EH (cell line): ENCODE results near the gene FAS.
A peak's percentile ranks its signal among the peaks of the same experiment; 100 is the strongest.
"Not testable (repeated sequence)": the region's sequence is repeated elsewhere in the genome, so short reads cannot be mapped to it uniquely, and the experiment has no call there.

Experiments
- DNase-seq: peaks from one replicate; pipeline ENCODE4 v3.0.0-alpha.2; 2015; ENCODE audit warnings: low read depth

FAS gene

DNA sequence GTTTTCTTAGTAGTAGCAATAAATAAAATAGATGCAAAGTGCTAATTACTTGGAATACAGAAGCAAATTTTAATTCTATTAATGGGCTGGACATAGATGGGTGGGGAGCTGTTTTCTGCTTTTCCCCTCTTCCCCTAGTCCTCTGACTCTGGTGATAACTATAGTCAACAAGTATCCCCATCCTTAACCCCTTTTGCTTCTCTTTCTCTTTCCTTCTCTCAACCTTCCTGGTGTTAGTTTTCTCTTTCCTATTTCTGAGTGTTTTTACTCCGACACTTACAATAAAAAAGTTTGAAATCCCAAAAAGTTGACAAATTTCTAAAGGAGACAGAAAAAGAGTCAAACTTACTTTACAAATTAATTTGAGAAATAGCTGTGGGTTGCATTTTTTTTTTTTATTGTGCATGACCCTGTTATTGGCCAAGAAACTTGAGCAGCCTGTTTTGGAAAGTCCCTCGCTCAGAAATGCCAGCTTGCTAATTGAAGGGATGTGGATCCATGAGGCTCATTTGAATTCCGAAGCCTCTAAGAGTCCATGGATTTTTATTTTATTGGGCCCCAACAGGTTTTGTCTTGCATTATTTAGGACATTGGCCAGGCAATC is 2.4 kb downstream of the FAS start:
- peak; percentile 53 for DNase-seq

- peak; percentile 74 for DNase-seq
These were observed 3.4 kb downstream of the FAS start for GRCh38 chr10:88994019-88994418.

DNA sequence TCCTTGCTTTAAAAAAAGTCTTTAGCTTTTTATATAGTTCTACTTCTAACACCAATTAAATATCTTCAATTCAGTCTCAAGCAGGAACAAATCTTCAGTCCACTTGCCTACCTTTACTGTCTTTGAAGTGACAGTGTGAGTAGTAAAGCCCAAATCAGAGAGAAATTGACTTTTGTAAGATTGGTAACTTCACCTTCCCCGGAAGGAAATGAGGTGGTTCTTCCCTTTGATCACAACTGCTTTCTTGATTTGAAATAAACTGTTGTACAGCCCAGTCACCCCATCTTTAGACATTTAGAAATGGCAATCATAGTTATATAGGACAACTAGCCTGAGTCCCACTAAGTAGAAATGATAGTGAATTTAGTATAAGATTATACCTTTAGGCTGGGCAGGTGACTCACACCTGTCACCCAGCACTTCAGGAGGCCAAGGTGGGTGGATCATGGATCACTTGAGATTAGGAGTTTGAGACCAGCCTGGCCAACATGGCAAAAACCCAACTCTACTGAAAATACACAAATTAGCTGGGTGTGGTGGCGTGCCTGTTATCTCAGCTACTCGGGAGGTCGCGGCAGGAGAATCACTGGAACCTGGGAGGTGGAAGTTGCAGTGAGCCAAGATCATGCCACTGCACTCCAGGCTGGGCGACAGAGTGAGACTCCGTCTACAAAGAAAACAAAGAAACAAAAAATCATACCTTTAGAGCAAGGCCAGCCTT is 4.7 kb downstream of the FAS start:
- DNase-seq, result no peak

GRCh38 chr10:88996927-88997326 is 6.3 kb downstream of the FAS start:
- DNase-seq, result no peak

GRCh38 chr10:88999625-89000024 is 9.0 kb downstream of the FAS start:
- peak; percentile 23 for DNase-seq

DNA sequence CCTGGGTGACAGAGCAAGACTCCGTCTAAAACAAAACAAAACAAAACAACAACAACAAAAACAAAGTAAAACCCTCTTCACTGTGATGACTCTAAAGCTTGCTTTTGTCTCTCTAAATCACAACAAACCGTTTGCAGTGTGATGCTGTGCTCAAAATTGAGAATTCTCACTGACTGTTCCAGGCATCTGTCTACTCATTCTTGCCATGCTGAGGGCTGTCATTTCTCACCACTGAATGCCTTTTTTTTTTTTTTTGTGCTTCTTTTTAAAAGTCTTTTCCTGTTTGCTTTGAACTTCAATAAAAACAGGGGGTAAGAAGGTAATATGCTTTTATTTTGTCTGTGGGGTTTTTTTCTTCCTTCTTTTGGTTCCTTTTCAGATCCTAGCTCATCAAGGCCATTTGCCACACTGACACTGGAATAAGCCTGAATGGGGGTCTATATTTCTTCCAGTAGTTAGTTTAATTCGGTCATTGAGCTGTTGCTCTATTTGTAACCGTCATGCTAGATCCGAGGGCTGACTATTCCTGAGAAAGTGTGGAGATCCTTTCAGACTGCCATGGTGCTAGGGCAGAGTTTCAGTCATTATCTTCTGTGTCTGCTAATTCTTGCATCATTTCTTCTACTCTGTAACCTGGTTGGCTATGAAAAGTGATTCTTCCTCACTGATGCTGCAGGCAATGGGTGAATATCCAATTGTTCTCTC is 10.6 kb downstream of the FAS start:
- no peak for DNase-seq

- DNase-seq, result peak; percentile 46
These were observed 11.1 kb downstream of the FAS start for GRCh38 chr10:89001729-89002072.

- DNase-seq, result no peak
These were observed 11.8 kb downstream of the FAS start for GRCh38 chr10:89002226-89002978.

DNA sequence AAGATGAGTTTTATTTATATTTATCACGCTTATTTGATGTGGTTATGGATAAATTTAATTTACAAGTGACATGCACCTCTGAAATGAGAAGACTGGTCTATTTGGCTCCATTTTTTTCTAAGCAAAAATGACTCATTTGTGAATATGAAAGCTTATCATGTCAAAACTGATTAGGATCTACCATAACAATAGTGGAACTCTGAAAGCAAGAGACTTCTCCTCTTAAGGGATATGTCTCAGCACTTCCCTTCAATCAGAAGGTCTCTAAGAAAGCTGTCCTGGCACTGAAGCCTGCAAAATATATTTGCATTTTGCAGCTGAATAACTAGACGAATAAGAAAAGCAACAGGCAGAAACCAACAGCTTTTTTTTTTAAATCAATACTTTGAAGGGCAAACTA is 12.7 kb downstream of the FAS start:
- peak; percentile 21 for DNase-seq

- DNase-seq, result no peak
These were observed 16.7 kb downstream of the FAS start for GRCh38 chr10:89007129-89007893.

GRCh38 chr10:89018700-89019346 is 28.2 kb downstream of the FAS start:
- not testable (repeated sequence) for DNase-seq

DNA sequence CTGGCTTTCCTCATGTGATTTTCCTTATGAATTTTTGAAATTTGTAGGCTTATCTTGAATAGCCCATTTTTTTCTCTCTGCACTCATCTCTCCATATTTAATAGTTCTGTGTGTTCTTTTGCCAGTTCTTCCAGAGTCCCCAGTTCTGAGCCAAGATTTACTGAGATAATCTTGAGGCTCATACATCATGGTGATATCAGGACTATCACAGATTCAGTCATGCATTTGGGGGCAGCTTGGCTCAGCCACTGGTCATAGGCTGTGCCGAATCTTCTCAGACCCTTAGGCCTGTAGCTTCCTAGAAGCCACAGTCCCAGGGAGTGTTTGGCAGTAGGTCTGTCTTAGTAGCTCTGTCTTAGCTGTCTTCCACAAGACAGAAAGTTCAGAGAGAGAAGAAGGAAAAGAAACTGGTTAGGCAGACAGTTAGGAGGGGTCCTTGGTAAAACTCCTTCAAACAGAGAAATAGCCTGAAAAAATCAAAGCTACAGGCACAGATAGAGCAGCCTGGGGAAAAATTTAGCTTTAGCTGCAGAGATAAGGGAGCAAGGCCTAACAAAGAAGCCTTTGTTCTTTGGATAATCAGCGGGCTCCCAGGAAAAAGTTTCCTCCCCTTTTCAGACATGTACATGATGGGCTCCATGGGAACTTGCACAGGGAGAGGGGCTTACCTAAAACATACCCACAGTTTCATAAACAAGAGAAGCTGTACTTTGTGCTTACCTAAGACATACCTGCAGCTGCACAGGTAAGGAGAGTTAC is 29.1 kb downstream of the FAS start:
- no peak for DNase-seq

- peak; percentile 67 for DNase-seq
These were observed 30.9 kb downstream of the FAS start for GRCh38 chr10:89021526-89021925.

DNA sequence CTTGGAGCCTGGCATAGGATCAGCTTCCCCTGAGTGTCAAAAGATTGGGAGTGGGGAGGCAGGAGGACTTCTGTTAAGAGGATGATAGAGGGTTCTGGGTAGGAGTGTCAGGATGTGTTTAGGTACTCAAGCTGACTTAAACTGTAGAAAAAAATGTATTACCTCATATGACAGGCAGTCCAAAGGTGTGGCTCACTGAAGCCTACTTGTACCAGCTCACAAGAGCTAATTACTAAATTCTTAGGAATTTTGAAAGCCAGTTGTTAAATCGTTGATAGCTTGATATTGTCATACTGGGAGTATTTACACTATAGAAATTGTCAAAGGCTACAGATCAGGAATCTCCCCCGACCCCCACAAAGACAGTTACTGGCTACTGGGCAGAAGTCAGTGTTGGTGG is 32.1 kb downstream of the FAS start:
- DNase-seq, result no peak

GRCh38 chr10:89025453-89025852 is 34.9 kb downstream of the FAS start:
- peak; percentile 30 for DNase-seq

- peak; percentile 11 for DNase-seq
These were observed 38.6 kb downstream of the FAS start for GRCh38 chr10:89029181-89029580.

- DNase-seq, result peak; percentile 82
These were observed 39.3 kb downstream of the FAS start for GRCh38 chr10:89029785-89030437.

DNA sequence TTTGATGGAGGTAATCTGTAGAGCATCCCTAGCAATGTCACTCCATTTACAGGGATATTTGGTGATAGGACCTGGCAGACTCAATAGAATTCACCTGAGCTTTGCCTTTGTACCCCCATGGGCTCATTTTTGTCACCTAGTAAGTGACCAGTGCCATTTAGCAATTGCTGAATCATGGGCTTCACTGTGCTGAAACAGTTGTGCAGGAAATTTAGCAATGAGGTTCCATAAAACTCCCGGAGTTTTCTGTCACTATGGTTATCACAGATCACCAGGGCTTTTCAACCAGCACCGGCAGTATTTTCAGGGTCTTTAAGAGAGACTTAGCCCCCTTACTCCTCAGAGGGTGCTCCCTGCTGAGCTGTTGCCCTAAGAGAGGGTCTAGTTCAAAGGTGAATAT is 40.2 kb downstream of the FAS start:
- no peak for DNase-seq

DNA sequence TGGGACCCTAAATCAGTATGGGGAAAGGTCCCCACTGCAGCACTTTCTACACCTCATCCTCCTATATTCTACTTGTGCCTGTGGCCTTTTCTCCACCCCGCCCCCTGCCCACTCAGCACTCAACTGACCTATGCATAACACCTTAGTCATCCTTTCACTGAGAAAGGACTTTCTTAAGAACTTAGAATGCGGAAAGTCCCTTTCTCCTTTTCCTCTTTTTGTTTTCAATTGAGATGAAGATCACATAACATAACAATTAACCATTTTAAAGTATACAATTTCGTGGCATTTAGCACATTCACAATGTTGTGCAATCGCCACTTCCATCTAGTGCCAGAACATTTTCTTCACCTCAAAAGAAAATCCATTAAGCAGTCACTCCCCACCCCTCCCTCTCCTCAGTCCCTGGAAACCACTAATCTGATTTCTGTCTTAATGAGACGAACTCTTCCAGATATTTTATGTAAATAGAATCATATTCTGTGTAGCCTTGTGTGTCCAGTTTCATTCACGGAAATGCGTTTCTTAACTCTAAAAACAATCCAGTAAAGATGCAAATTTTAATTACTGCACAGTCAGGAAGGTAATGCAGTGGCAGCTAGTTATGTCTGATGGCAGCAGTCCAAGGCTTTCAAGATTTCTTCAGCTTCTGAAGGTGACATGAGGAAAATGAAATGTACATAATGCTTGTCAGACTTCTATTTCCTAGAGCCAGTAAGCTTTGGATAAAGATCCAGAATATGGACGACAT is 41.7 kb downstream of the FAS start:
- peak; percentile 67 for DNase-seq
